Gastrocnemius medialis (tissue), 4 donors: ENCODE measurements around the gene TCERG1L.

Experiments
- CTCF ChIP-seq, 5 experiments: fragments of 450-650 bp in 3 of 5; fragments of 200-600 bp in 2 of 5; sonication (generic) in 2 of 5; IDR thresholded peaks in 4 of 5; conservative IDR thresholded peaks in 1 of 5; 1 replicate in 4 of 5; 2 replicates in 1 of 5; pipeline ENCODE4 v1.5.1; 2016 to 2019; ENCODE audit warnings: antibody characterized with exemption in 5 of 5, mild to moderate bottlenecking in 3 of 5, moderate library complexity in 3 of 5
- POLR2A ChIP-seq, 2 donors: fragments of 450-650 bp; IDR thresholded peaks; one replicate each; pipeline ENCODE4 v1.6.1; 2017; ENCODE audit warnings: antibody characterized with exemption in 2 of 2, mild to moderate bottlenecking in 2 of 2, moderate library complexity in 2 of 2

DNA sequence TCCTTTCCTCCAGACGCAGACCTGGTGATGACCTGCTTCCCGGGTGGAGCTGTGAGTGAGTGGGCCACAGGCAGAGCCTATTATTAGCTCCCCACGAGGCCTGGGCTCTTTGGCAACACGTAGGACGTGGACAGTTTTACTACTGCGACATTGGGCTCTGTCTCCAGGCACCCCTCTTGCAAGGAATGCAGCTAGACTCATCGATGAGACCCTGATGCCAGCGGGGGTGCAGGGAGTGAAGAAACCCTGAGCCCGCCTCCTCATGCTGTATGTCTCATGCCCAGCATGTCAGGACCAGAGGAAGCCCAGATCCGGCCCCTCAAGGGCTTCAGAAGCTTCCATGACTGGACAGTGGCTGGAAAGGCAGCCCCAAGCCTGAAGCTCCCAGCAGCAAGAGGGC, 161.9 kb downstream of the TCERG1L start:
- TF ChIP-seq CTCF (IDR thresholded peaks at IDR 0.05 in 4 of 5, conservative IDR thresholded peaks at IDR 0.05 in 1 of 5) (no peak), POLR2A (IDR thresholded peaks at IDR 0.05) (no peak)
